Fibroblast of lung (primary cell): ENCODE measurements around the gene ABCB7.

Experiments
- CTCF ChIP-seq, 2 donors: IDR thresholded peaks in 1 of 2; conservative IDR thresholded peaks in 1 of 2; 1 replicate in 1 of 2; 2 replicates in 1 of 2; pipeline ENCODE4 v1.5.1; 2011 to 2012; ENCODE audit warnings: low read length in 2 of 2, control low read depth in 1 of 2, inconsistent platforms in 1 of 2, low read depth in 1 of 2, mild to moderate bottlenecking in 1 of 2
- EZH2 ChIP-seq: IDR thresholded peaks from 2 replicates; pipeline ENCODE4 v1.5.1; 2012; ENCODE audit warnings: low read length, control low read depth, mild to moderate bottlenecking; ENCODE audit errors: missing control alignments

- no peak for TF ChIP-seq CTCF (conservative IDR thresholded peaks at IDR 0.05 in 1 of 2, IDR thresholded peaks at IDR 0.05 in 1 of 2; ENCODE audit: low read depth in 1 of 2, low read length in 2 of 2)
- no peak for TF ChIP-seq EZH2
Observed at GRCh38 chrX:75096331-75096730, 59.8 kb downstream of the ABCB7 start.
